ENCODE results near the gene AGFG1. TPM values are rescaled to one million over a fixed set of nuclear protein-coding genes. Genes with fewer than 3 reads are reported as not detected.

AGFG1 gene
- polyA plus RNA-seq, 1 donor from 2014 or later = 10.1 TPM

GRCh38 chr2:227472265-227473121, 537 bp downstream of the AGFG1 start:
- Mint-ChIP-seq H3K4me3 (peak overlapping the region; percentile 85 to 95 (median 90)), H3K27ac (peak overlapping the region in 2 of 3 donors; percentile 68 to 84), H3K36me3 (peaks cover 2% of the 10 kb centered on the region), H3K27me3 (no peaks in the 10 kb centered on the region), H3K4me1 (peaks cover 25 to 34% (median 33%) of the 10 kb centered on the region in 3 donors), H3K9me3 (no peaks in the 10 kb centered on the region)

GRCh38 chr2:227473122-227473461, 1.1 kb downstream of the AGFG1 start:
- Mint-ChIP-seq H3K4me1 (peaks cover 25 to 34% (median 33%) of the 10 kb centered on the region in 3 donors), H3K27me3 (no peaks in the 10 kb centered on the region), H3K27ac (peak overlapping the region; percentile 53 to 68 (median 66)), H3K4me3 (peak overlapping the region; percentile 85 to 95 (median 90)), H3K36me3 (peaks cover 2% of the 10 kb centered on the region), H3K9me3 (no peaks in the 10 kb centered on the region)

- Mint-ChIP-seq H3K36me3 (peaks cover 2% of the 10 kb centered on the region), H3K27ac (peak overlapping the region; percentile 66 to 68 (median 67)), H3K27me3 (no peaks in the 10 kb centered on the region), H3K4me3 (peak overlapping the region; percentile 85 to 95 (median 90)), H3K4me1 (peaks cover 28 to 37% (median 35%) of the 10 kb centered on the region in 3 donors), H3K9me3 (no peaks in the 10 kb centered on the region)
Observed at GRCh38 chr2:227473806-227474205, 1.9 kb downstream of the AGFG1 start.

- peak overlapping the region in 3 of 4 donors; percentile 65 to 95 (median 85) for H3K4me3 Mint-ChIP-seq
- peak overlapping the region in 2 of 3 donors; percentile 8 to 66 for H3K27ac Mint-ChIP-seq
- H3K9me3 Mint-ChIP-seq = no peaks in the 10 kb centered on the region
- H3K36me3 Mint-ChIP-seq = peaks cover 2% of the 10 kb centered on the region
- peaks cover 30 to 40% (median 38%) of the 10 kb centered on the region in 3 donors for H3K4me1 Mint-ChIP-seq
- H3K27me3 Mint-ChIP-seq = no peaks in the 10 kb centered on the region
Observed at GRCh38 chr2:227474410-227474809, 2.5 kb downstream of the AGFG1 start.

GRCh38 chr2:227477291-227477690, 5.3 kb downstream of the AGFG1 start:
- no peak overlapping the region for H3K4me3 Mint-ChIP-seq

GRCh38 chr2:227479865-227480475, 8.0 kb downstream of the AGFG1 start:
- Mint-ChIP-seq H3K4me1 (peaks cover 49 to 54% (median 52%) of the 10 kb centered on the region in 3 donors), H3K27me3 (no peaks in the 10 kb centered on the region), H3K36me3 (no peaks in the 10 kb centered on the region), H3K27ac (peak overlapping the region in 2 of 3 donors; percentile 0 to 49), H3K4me3 (peak overlapping the region in 2 of 4 donors; percentile 2 to 41), H3K9me3 (no peaks in the 10 kb centered on the region)

More at GRCh38 chr2:227477291-227477690, 5.3 kb downstream of the AGFG1 start:
- H3K27ac Mint-ChIP-seq = no peak overlapping the region
- H3K9me3 Mint-ChIP-seq = no peaks in the 10 kb centered on the region
- H3K36me3 Mint-ChIP-seq = no peaks in the 10 kb centered on the region
- no peaks in the 10 kb centered on the region for H3K27me3 Mint-ChIP-seq
- H3K4me1 Mint-ChIP-seq = peaks cover 45 to 56% (median 54%) of the 10 kb centered on the region in 3 donors

GRCh38 chr2:227480528-227480927, 8.6 kb downstream of the AGFG1 start:
- Mint-ChIP-seq H3K4me3 (peak overlapping the region in 1 of 4 donors; percentile 41), H3K27me3 (no peaks in the 10 kb centered on the region), H3K4me1 (peaks cover 45 to 50% (median 48%) of the 10 kb centered on the region in 3 donors), H3K9me3 (no peaks in the 10 kb centered on the region), H3K36me3 (peaks cover under 1% of the 10 kb centered on the region), H3K27ac (peak overlapping the region; percentile 9 to 85 (median 75))

- Mint-ChIP-seq H3K4me1 (peaks cover 44 to 53% (median 49%) of the 10 kb centered on the region in 3 donors), H3K27ac (peak overlapping the region; percentile 48 to 85 (median 80)), H3K4me3 (peak overlapping the region in 1 of 4 donors; percentile 2)
Observed at GRCh38 chr2:227482638-227483340, 10.8 kb downstream of the AGFG1 start.

GRCh38 chr2:227485429-227485828, 13.5 kb downstream of the AGFG1 start:
- Mint-ChIP-seq H3K4me1 (peaks cover 41 to 50% (median 46%) of the 10 kb centered on the region in 3 donors), H3K36me3 (peaks cover 4% of the 10 kb centered on the region), H3K4me3 (peak overlapping the region in 1 of 4 donors; percentile 45), H3K9me3 (peaks cover 0 to 2% (median 0%) of the 10 kb centered on the region in 3 donors), H3K27me3 (no peaks in the 10 kb centered on the region), H3K27ac (peak overlapping the region in 1 of 3 donors; percentile 10)

More at GRCh38 chr2:227482638-227483340, 10.8 kb downstream of the AGFG1 start:
- peaks cover 0 to 2% (median 0%) of the 10 kb centered on the region in 3 donors for H3K9me3 Mint-ChIP-seq
- no peaks in the 10 kb centered on the region for H3K27me3 Mint-ChIP-seq
- peaks cover 2% of the 10 kb centered on the region for H3K36me3 Mint-ChIP-seq

GRCh38 chr2:227486688-227487087, 14.7 kb downstream of the AGFG1 start:
- no peak overlapping the region for H3K27ac Mint-ChIP-seq
- no peaks in the 10 kb centered on the region for H3K27me3 Mint-ChIP-seq
- H3K4me1 Mint-ChIP-seq = peaks cover 34 to 46% (median 43%) of the 10 kb centered on the region in 3 donors
- H3K4me3 Mint-ChIP-seq = no peak overlapping the region
- peaks cover 4% of the 10 kb centered on the region for H3K36me3 Mint-ChIP-seq
- H3K9me3 Mint-ChIP-seq = peaks cover 0 to 2% (median 0%) of the 10 kb centered on the region in 3 donors

- H3K27ac Mint-ChIP-seq = no peak overlapping the region
- peaks cover 0 to 2% (median 0%) of the 10 kb centered on the region in 3 donors for H3K9me3 Mint-ChIP-seq
- H3K27me3 Mint-ChIP-seq = no peaks in the 10 kb centered on the region
- peaks cover 4% of the 10 kb centered on the region for H3K36me3 Mint-ChIP-seq
- H3K4me3 Mint-ChIP-seq = peak overlapping the region in 1 of 4 donors; percentile 29
- peaks cover 26 to 43% (median 38%) of the 10 kb centered on the region in 3 donors for H3K4me1 Mint-ChIP-seq
Observed at GRCh38 chr2:227488045-227488444, 16.1 kb downstream of the AGFG1 start.

GRCh38 chr2:227491386-227491785, 19.4 kb downstream of the AGFG1 start:
- peaks cover 18 to 33% (median 28%) of the 10 kb centered on the region in 3 donors for H3K4me1 Mint-ChIP-seq
- no peaks in the 10 kb centered on the region for H3K9me3 Mint-ChIP-seq
- peaks cover 8% of the 10 kb centered on the region for H3K36me3 Mint-ChIP-seq
- peak overlapping the region in 1 of 3 donors; percentile 71 for H3K27ac Mint-ChIP-seq
- no peaks in the 10 kb centered on the region for H3K27me3 Mint-ChIP-seq
- H3K4me3 Mint-ChIP-seq = no peak overlapping the region

- Mint-ChIP-seq H3K4me3 (no peak overlapping the region), H3K9me3 (no peaks in the 10 kb centered on the region), H3K27ac (peak overlapping the region in 1 of 3 donors; percentile 12), H3K4me1 (peaks cover 11 to 24% (median 22%) of the 10 kb centered on the region in 3 donors), H3K36me3 (peaks cover 8% of the 10 kb centered on the region), H3K27me3 (no peaks in the 10 kb centered on the region)
Observed at GRCh38 chr2:227493524-227493923, 21.6 kb downstream of the AGFG1 start.

- peaks cover 4 to 20% (median 6%) of the 10 kb centered on the region in 3 donors for H3K4me1 Mint-ChIP-seq
- H3K27me3 Mint-ChIP-seq = no peaks in the 10 kb centered on the region
- no peaks in the 10 kb centered on the region for H3K9me3 Mint-ChIP-seq
- H3K27ac Mint-ChIP-seq = no peak overlapping the region
- H3K4me3 Mint-ChIP-seq = no peak overlapping the region
- H3K36me3 Mint-ChIP-seq = peaks cover 10% of the 10 kb centered on the region
Observed at GRCh38 chr2:227497158-227497557, 25.2 kb downstream of the AGFG1 start.
